NCI-H1105 (cell line): Measurements from ENCODE around the gene TRIM9.

Experiments used
- DNase-seq: peaks from one replicate; lab custom pipeline; 2025; lab: John Stamatoyannopoulos, UW

TRIM9 gene

GRCh38 chr14:51056421-51056820 lies 38.5 kb downstream of the TRIM9 start:
- no peak for DNase-seq

GRCh38 chr14:51053157-51053556 lies 41.7 kb downstream of the TRIM9 start:
- DNase-seq, result no peak

GRCh38 chr14:51044961-51045360 lies 49.9 kb downstream of the TRIM9 start:
- no peak for DNase-seq

- no peak for DNase-seq
These were observed 53.0 kb downstream of the TRIM9 start for GRCh38 chr14:51041883-51042282.

- DNase-seq, result no peak
These were observed 53.8 kb downstream of the TRIM9 start for GRCh38 chr14:51041108-51041531.

- no peak for DNase-seq
These were observed 55.7 kb downstream of the TRIM9 start for GRCh38 chr14:51039252-51039651.

GRCh38 chr14:51035611-51036192 lies 59.2 kb downstream of the TRIM9 start:
- DNase-seq, result no peak

- no peak for DNase-seq
These were observed 65.8 kb downstream of the TRIM9 start for GRCh38 chr14:51028851-51029754.

- no peak for DNase-seq
These were observed 66.5 kb downstream of the TRIM9 start for GRCh38 chr14:51028361-51028760.

GRCh38 chr14:51024377-51024776 lies 70.5 kb downstream of the TRIM9 start:
- DNase-seq, result no peak

- no peak for DNase-seq
These were observed 70.9 kb downstream of the TRIM9 start for GRCh38 chr14:51023964-51024363.

GRCh38 chr14:51022769-51023168 lies 72.1 kb downstream of the TRIM9 start:
- no peak for DNase-seq

GRCh38 chr14:51020024-51020710 lies 74.7 kb downstream of the TRIM9 start:
- no peak for DNase-seq

- DNase-seq, result no peak
These were observed 75.8 kb downstream of the TRIM9 start for GRCh38 chr14:51019089-51019488.

GRCh38 chr14:51018521-51018920 lies 76.4 kb downstream of the TRIM9 start:
- no peak for DNase-seq

GRCh38 chr14:51014625-51015024 lies 80.3 kb downstream of the TRIM9 start:
- no peak for DNase-seq

GRCh38 chr14:51014086-51014485 lies 80.8 kb downstream of the TRIM9 start:
- no peak for DNase-seq

- DNase-seq, result no peak
These were observed 82.8 kb downstream of the TRIM9 start for GRCh38 chr14:51012055-51012454.

GRCh38 chr14:51008446-51008845 lies 86.5 kb downstream of the TRIM9 start:
- no peak for DNase-seq

- DNase-seq, result no peak
These were observed 88.1 kb downstream of the TRIM9 start for GRCh38 chr14:51006781-51007211.

GRCh38 chr14:51006324-51006723 lies 88.6 kb downstream of the TRIM9 start:
- no peak for DNase-seq

- DNase-seq, result no peak
These were observed 89.9 kb downstream of the TRIM9 start for GRCh38 chr14:51004801-51005526.
